GM12878 (cell line): ENCODE data around the gene SMCP. TPM values are rescaled to one million over a fixed set of nuclear protein-coding genes. Genes with fewer than 3 reads are reported as not detected.

Experiments
- ATAC-seq: fragments of 200-7000 bp; cut with Tn5 transposase; 3 replicates; pipeline ENCODE4 v1.9.1; 2020; ENCODE audit warnings: mild to moderate bottlenecking, moderate library complexity
- BruUV-seq: library from RNA; stranded (reverse); fragments of 400-500 nt; replicated peaks from 2 replicates; lab custom pipeline; 2021; lab: Mats Ljungman, UMichigan
- CTCF ChIA-PET: fragments of 300-600 bp; sonication (Branson Sonifier 250); formaldehyde crosslinking; extraction: SDS; loops from one replicate; lab custom pipeline; 2021; ENCODE audit warnings: inconsistent platforms; lab: Yijun Ruan, JAX
- POLR2A ChIA-PET: fragments of 350-600 bp; formaldehyde crosslinking; extraction: SDS; loops from one replicate; lab custom pipeline; 2021; ENCODE audit warnings: inconsistent platforms; lab: Charles Lee
- RAD21 ChIA-PET: fragments of 300-600 bp; sonication (Branson Sonifier 250); formaldehyde crosslinking; loops from one replicate; lab custom pipeline; 2023; ENCODE audit warnings: antibody characterized with exemption; ENCODE audit not compliant: unreplicated experiment; lab: Charles Lee
- SMC1A ChIA-PET: fragments of 300-600 bp; sonication (Branson Sonifier 250); formaldehyde crosslinking; loops from one replicate; lab custom pipeline; 2023; ENCODE audit not compliant: unreplicated experiment, uncharacterized antibody; lab: Charles Lee
- DNase-seq: peaks from one replicate; pipeline ENCODE4 v3.0.0-alpha.2; 2011; ENCODE audit warnings: low read depth, low spot score
- FAIRE-seq: peaks from 3 replicates; lab custom pipeline; 2011; peaks lifted over from hg19 to GRCh38; lab: Jason Lieb, UNC
- H2AFZ ChIP-seq: 2 replicates; pipeline ENCODE4 v1.6.0; 2011; ENCODE audit warnings: low read depth, low read length, control low read depth; ENCODE audit not compliant: control insufficient read depth
- H3K27ac ChIP-seq: 2 replicates; pipeline ENCODE4 v1.5.1; 2011; ENCODE audit warnings: control low read depth; ENCODE audit not compliant: control insufficient read depth, insufficient read depth
- H3K27me3 ChIP-seq, 2 experiments: replicated peaks in 1 of 2; 2 replicates each; pipeline versions ENCODE4 v1.6.0 to v1.6.1; 2011; ENCODE audit warnings: low read length in 1 of 2; ENCODE audit not compliant: control insufficient read depth in 2 of 2, insufficient read depth in 2 of 2
- H3K36me3 ChIP-seq, 2 experiments: 2 replicates each; pipeline ENCODE4 v1.5.1; 2011; ENCODE audit warnings: low read length in 1 of 2; ENCODE audit not compliant: control insufficient read depth in 2 of 2, insufficient read depth in 2 of 2
- H3K4me1 ChIP-seq: 2 replicates; pipeline ENCODE4 v1.6.1; 2011; ENCODE audit warnings: mild to moderate bottlenecking, low read length, moderate library complexity, mixed read lengths; ENCODE audit not compliant: control insufficient read depth, insufficient read depth
- H3K4me2 ChIP-seq: 2 replicates; pipeline ENCODE4 v1.6.0; 2011; ENCODE audit warnings: control low read depth; ENCODE audit not compliant: control insufficient read depth, insufficient read depth
- H3K4me3 ChIP-seq: fragments of 200-600 bp; sonication (generic); 2 replicates; pipeline ENCODE4 v1.5.1; 2016
- H3K79me2 ChIP-seq: 2 replicates; pipeline ENCODE4 v1.6.0; 2011; ENCODE audit warnings: low read length; ENCODE audit not compliant: control insufficient read depth, insufficient read depth
- H3K9ac ChIP-seq: 2 replicates; pipeline ENCODE4 v1.8.0; 2011; ENCODE audit warnings: low read length, control low read depth, mixed read lengths; ENCODE audit not compliant: control insufficient read depth, insufficient read depth
- H3K9me3 ChIP-seq: replicated peaks from 3 replicates; pipeline ENCODE4 v1.5.1; 2011; ENCODE audit warnings: mild to moderate bottlenecking, low read length; ENCODE audit not compliant: control insufficient read depth, insufficient read depth
- H4K20me1 ChIP-seq: 2 replicates; pipeline ENCODE4 v1.6.0; 2011; ENCODE audit not compliant: control insufficient read depth, insufficient read depth
- CEBPZ ChIP-seq: fragments of 150-350 bp; IDR thresholded peaks from 2 replicates; pipeline ENCODE4 v1.6.1; 2016; ENCODE audit warnings: low read depth, low read length
- E2F8 ChIP-seq: fragments of 450-650 bp; IDR thresholded peaks from 2 replicates; pipeline ENCODE4 v1.6.1; 2018; ENCODE audit warnings: mild to moderate bottlenecking, low read depth, moderate library complexity; ENCODE audit not compliant: partially characterized antibody
- PKNOX1 ChIP-seq: fragments of 450-650 bp; IDR thresholded peaks from 2 replicates; pipeline ENCODE4 v1.6.1; 2016; ENCODE audit warnings: mild to moderate bottlenecking
- POLR2A ChIP-seq: IDR thresholded peaks from 2 replicates; pipeline ENCODE4 v1.6.1; 2011; ENCODE audit warnings: low read depth, mild to moderate bottlenecking, low read length
- POLR2AphosphoS5 ChIP-seq: IDR thresholded peaks from 2 replicates; pipeline ENCODE4 v1.6.1; 2011; ENCODE audit warnings: mild to moderate bottlenecking, low read length, inconsistent platforms
- RFX5 ChIP-seq: IDR thresholded peaks from 2 replicates; pipeline ENCODE4 v1.6.1; 2011; ENCODE audit warnings: low read depth, low read length, improper control_type of control experiment
- SREBF1 ChIP-seq: IDR thresholded peaks from 2 replicates; pipeline ENCODE4 v1.6.1; 2012; ENCODE audit warnings: mild to moderate bottlenecking, low read length
- USF2 ChIP-seq: IDR thresholded peaks from 2 replicates; pipeline ENCODE4 v1.6.1; 2011; ENCODE audit warnings: low read depth, low read length, improper control_type of control experiment, borderline replicate concordance
- ZNF622 ChIP-seq: fragments of 450-650 bp; IDR thresholded peaks from 2 replicates; pipeline ENCODE4 v1.6.1; 2017; ENCODE audit warnings: mild to moderate bottlenecking, inconsistent platforms
- WGBS: methylation state at CpG from one replicate; pipeline ENCODE4 v1.1.6; 2016; ENCODE audit warnings: low lambda C conversion rate; ENCODE audit not compliant: insufficient replicate concordance, insufficient coverage; ENCODE audit errors: missing lambda C conversion rate; 5-methylcytosine and 5-hydroxymethylcytosine counted together
- in situ Hi-C: fragments of 300-500 bp; cut with MboI; formaldehyde crosslinking; loops from 9 replicates; pipeline ENCODE4 v1.14.3; 2018; ENCODE audit warnings: mixed read lengths
- intact Hi-C: fragments of 100-400 bp; cut with micrococcal nuclease; formaldehyde crosslinking; loops from one replicate; pipeline ENCODE4 v1.14.2; 2022; ENCODE audit not compliant: unreplicated experiment
- polyA plus RNA-seq, 11 experiments: library from polyadenylated mRNA; depleted of rRNA in 4 of 11; unstranded in 6 of 11; stranded (reverse) in 5 of 11; fragments of >200 nt; fragmentation: Nextera tagmentation in 4 of 11; fragmentation: Illumina TruSeq in 1 of 11; extraction: Ambion mirVana in 4 of 11; extraction: Trizol in 1 of 11; gene quantifications; 1 replicate in 1 of 11; 2 replicates in 10 of 11; pipeline versions ENCODE4 v1.2.1 to v1.2.3, GENCODE V29; 2011 to 2016; ENCODE audit warnings: inconsistent platforms in 2 of 11, missing spikeins in 2 of 11, low read depth in 1 of 11
- total RNA-seq, 4 experiments: library from RNA; depleted of rRNA in 3 of 4; stranded (reverse); fragments of >200 nt in 3 of 4; fragmentation: Illumina TruSeq in 1 of 4; extraction: Trizol in 1 of 4; gene quantifications; 2 replicates each; pipeline versions ENCODE4 v1.2.1 to v1.2.3, GENCODE V29; 2013 to 2021

Gene SMCP
- total and polyA plus RNA-seq, 10 of the 15 experiments (the other 5 are each of a cell fraction or from before 2014, with no cell fraction given) = 0.16 to 0.69 (median 0.27) TPM; not detected in 7

GRCh38 chr1:152902636-152903035 is 24.5 kb downstream of the SMCP start:
- no peaks in the 10 kb centered on the region for H3K79me2 ChIP-seq
- no peaks in the 10 kb centered on the region for H3K9me3 ChIP-seq
- H3K4me1 ChIP-seq = peaks cover 32% of the 10 kb centered on the region
- CTCF ChIA-PET = interaction anchor here (0.9 kb wide), 1 partner anchor 15 kb away, joined by 5 read pairs; no protein-coding TSS in a partner anchor
- WGBS = 31% methylated on average over 4 of the region's 4 CpGs
- H3K27ac ChIP-seq = no peak overlapping the region
- intact Hi-C loops (no loop called here), in situ Hi-C loops (no loop called here)
- SMC1A ChIA-PET = interaction anchor here (3.8 kb wide), 1 partner anchor 10 kb away, joined by 14 read pairs; no protein-coding TSS in a partner anchor
- no peak overlapping the region for H3K4me3 ChIP-seq
- POLR2A ChIA-PET = no interaction called here
- FAIRE-seq = no peak
- BruUV-seq = no TSS peak
- no peak overlapping the region for H2AFZ ChIP-seq
- H3K27me3 ChIP-seq = peaks cover 0 to 2% of the 10 kb centered on the region in 2 experiments; a peak in 1 of 4 replicates
- TF ChIP-seq USF2 = no peak
- no peak for TF ChIP-seq POLR2A
- TF ChIP-seq E2F8 = no peak
- TF ChIP-seq RFX5 = no peak
- no peak for TF ChIP-seq POLR2AphosphoS5
- TF ChIP-seq SREBF1 = no peak
- TF ChIP-seq ZNF622 = no peak
- no peak for TF ChIP-seq CEBPZ
- TF ChIP-seq PKNOX1 = no peak
- no peak for ATAC-seq
- H3K36me3 ChIP-seq = no peaks in the 10 kb centered on the region
- RAD21 ChIA-PET = no interaction called here
- H3K9ac ChIP-seq = no peak overlapping the region
- DNase-seq = no peak
- H3K4me2 ChIP-seq = no peak overlapping the region
- no peaks in the 10 kb centered on the region for H4K20me1 ChIP-seq
